H1 (cell line): ENCODE data around the gene NDRG4.

Experiments used
- ASH2L ChIP-seq: fragments of 200-600, 300-600 bp; sonication (generic); IDR thresholded peaks from one replicate; pipeline ENCODE4 v1.7.1; 2017; ENCODE audit warnings: low read length
- ATF3 ChIP-seq: IDR thresholded peaks from 2 replicates; pipeline ENCODE4 v1.6.1; 2011; ENCODE audit warnings: low read depth, mild to moderate bottlenecking, low read length; ENCODE audit not compliant: insufficient read depth
- CTCF ChIP-seq, 3 experiments: IDR thresholded peaks; 1 replicate in 2 of 3; 2 replicates in 1 of 3; pipeline versions ENCODE4 v1.5.1 to v1.6.1; 2011; ENCODE audit warnings: low read length in 3 of 3, mild to moderate bottlenecking in 3 of 3, inconsistent platforms in 2 of 3, low read depth in 1 of 3, moderate library complexity in 1 of 3; ENCODE audit not compliant: insufficient read depth in 1 of 3; ENCODE audit errors: control extremely low read depth in 1 of 3
- EP300 ChIP-seq, 2 experiments: IDR thresholded peaks; 1 replicate in 1 of 2; 2 replicates in 1 of 2; pipeline ENCODE4 v1.6.1; 2011 to 2012; ENCODE audit warnings: low read depth in 2 of 2, low read length in 2 of 2, mild to moderate bottlenecking in 2 of 2, borderline replicate concordance in 1 of 2, inconsistent platforms in 1 of 2, moderate library complexity in 1 of 2
- EZH2 ChIP-seq: fragments of 200-600 bp; sonication (generic); IDR thresholded peaks from 2 replicates; pipeline ENCODE4 v1.7.1; 2012; ENCODE audit warnings: low read depth, mild to moderate bottlenecking, moderate library complexity, low read length, inconsistent platforms; ENCODE audit not compliant: severe bottlenecking
- HDAC2 ChIP-seq, 2 experiments: fragments of 300-600 bp in 1 of 2; sonication (generic) in 1 of 2; IDR thresholded peaks; 2 replicates each; pipeline ENCODE4 v1.6.1; 2011 to 2012; ENCODE audit warnings: low read depth in 2 of 2, low read length in 2 of 2, mild to moderate bottlenecking in 2 of 2, moderate library complexity in 2 of 2, borderline replicate concordance in 1 of 2, inconsistent platforms in 1 of 2
- JUN ChIP-seq: IDR thresholded peaks from 2 replicates; pipeline ENCODE4 v1.6.1; 2011; ENCODE audit warnings: low read depth, mild to moderate bottlenecking, improper control_type of control experiment, low read length
- JUND ChIP-seq: IDR thresholded peaks from 2 replicates; pipeline ENCODE4 v1.6.1; 2011; ENCODE audit warnings: mild to moderate bottlenecking, improper control_type of control experiment, low read length
- KDM1A ChIP-seq: fragments of 200-600, 300-600 bp; sonication (generic); IDR thresholded peaks from 2 replicates; pipeline ENCODE4 v1.7.1; 2016; ENCODE audit warnings: mild to moderate bottlenecking, low read length, borderline replicate concordance
- MAFK ChIP-seq: IDR thresholded peaks from 2 replicates; pipeline ENCODE4 v1.6.1; 2012; ENCODE audit warnings: low read depth, mild to moderate bottlenecking, improper control_type of control experiment, low read length
- POLR2A ChIP-seq, 2 experiments: IDR thresholded peaks; 1 replicate in 1 of 2; 2 replicates in 1 of 2; pipeline ENCODE4 v1.6.1; 2011; ENCODE audit warnings: low read depth in 2 of 2, low read length in 2 of 2, mild to moderate bottlenecking in 2 of 2; ENCODE audit errors: control extremely low read depth in 1 of 2
- RBBP5 ChIP-seq: IDR thresholded peaks from 2 replicates; pipeline ENCODE4 v1.7.1; 2012; ENCODE audit warnings: low read depth, mild to moderate bottlenecking, inconsistent platforms, low read length, moderate library complexity, borderline replicate concordance
- RFX5 ChIP-seq: IDR thresholded peaks from 2 replicates; pipeline ENCODE4 v1.6.1; 2011; ENCODE audit warnings: low read depth, low read length, improper control_type of control experiment, borderline replicate concordance

GRCh38 chr16:58511933-58512815 is 12.2 kb downstream of the NDRG4 start:
- TF ChIP-seq POLR2A (IDR thresholded peaks at IDR 0.05; ENCODE audit: control extremely low read depth in 1 of 2, low read depth in 2 of 2, low read length in 2 of 2) (peak in 1 of 2 experiments; percentile 47; a peak in 1 of 3 replicates), HDAC2 (IDR thresholded peaks at IDR 0.05; ENCODE audit: borderline replicate concordance in 1 of 2, low read depth in 2 of 2, low read length in 2 of 2) (0 out of 4 replicates have a peak, but pooled peaks of 1 of the 2 experiments have one; percentile 65), RBBP5 (no peak), ASH2L (no peak), KDM1A (no peak), CTCF (IDR thresholded peaks at IDR 0.05; ENCODE audit: control extremely low read depth in 1 of 3, insufficient read depth in 1 of 3, low read depth in 1 of 3, low read length in 3 of 3) (peak; percentile 89 to 95 (median 91)), EP300 (IDR thresholded peaks at IDR 0.05; ENCODE audit: borderline replicate concordance in 1 of 2, low read depth in 2 of 2, low read length in 2 of 2) (no peak), RFX5 (no peak), EZH2 (no peak), JUND (no peak), JUN (no peak), ATF3 (peak; percentile 50; the same call in 1 of the 2 replicates), MAFK (no peak)
